CD4-positive, CD25-positive, alpha-beta regulatory T cell (primary cell): ENCODE measurements around the gene FERMT3. TPM values are rescaled to one million over a fixed set of nuclear protein-coding genes. Genes with fewer than 3 reads are reported as not detected.

ENCODE experiments used
- ATAC-seq, 2 donors: fragments of 150-1000 bp; cut with Tn5 transposase; one replicate each; pipeline ENCODE4 v1.10.0; 2021; ENCODE audit warnings: low read depth in 2 of 2, moderate number of reproducible peaks in 2 of 2, moderate library complexity in 1 of 2
- DNase-seq, 3 donors: peaks; one replicate each; pipeline versions ENCODE4 v3.0.0 to v3.0.0-alpha.2; 2012 to 2022; ENCODE audit warnings: mixed read lengths in 1 of 3
- H3K27ac ChIP-seq: one replicate; pipeline ENCODE4 v1.7.0; 2013; ENCODE audit warnings: mild to moderate bottlenecking, low read length; ENCODE audit not compliant: insufficient read depth, poor library complexity, severe bottlenecking
- H3K27me3 ChIP-seq: one replicate; pipeline ENCODE4 v1.7.0; 2013; ENCODE audit warnings: low read length; ENCODE audit not compliant: control insufficient read depth, insufficient read depth
- H3K36me3 ChIP-seq: one replicate; pipeline ENCODE4 v1.7.0; 2013; ENCODE audit warnings: mild to moderate bottlenecking, low read length, moderate library complexity; ENCODE audit not compliant: control insufficient read depth, insufficient read depth
- H3K4me1 ChIP-seq: 2 replicates; pipeline ENCODE4 v1.7.0; 2013; ENCODE audit warnings: mild to moderate bottlenecking, low read length; ENCODE audit not compliant: insufficient read depth, control insufficient read depth, poor library complexity, severe bottlenecking
- H3K4me3 ChIP-seq: one replicate; pipeline ENCODE4 v1.7.0; 2013; ENCODE audit warnings: low read depth, mild to moderate bottlenecking, low read length, moderate library complexity
- H3K9me3 ChIP-seq, 2 experiments: 1 replicate in 1 of 2; 2 replicates in 1 of 2; pipeline ENCODE4 v1.7.0; 2013; ENCODE audit warnings: low read length in 2 of 2, mild to moderate bottlenecking in 1 of 2, moderate library complexity in 1 of 2; ENCODE audit not compliant: control insufficient read depth in 2 of 2
- H3K27ac Mint-ChIP-seq, 3 donors: one replicate each; pipeline ENCODE4 v1.8.0; 2020 to 2022; ENCODE audit warnings: mild to moderate bottlenecking in 3 of 3, mixed read lengths in 3 of 3, moderate library complexity in 2 of 3
- H3K27me3 Mint-ChIP-seq: one replicate; pipeline ENCODE4 v1.8.0; 2022; ENCODE audit warnings: mild to moderate bottlenecking, mixed read lengths
- H3K36me3 Mint-ChIP-seq: one replicate; pipeline ENCODE4 v1.8.0; 2020; ENCODE audit warnings: mixed read lengths
- H3K4me1 Mint-ChIP-seq, 4 donors: one replicate each; pipeline ENCODE4 v1.8.0; 2020 to 2022; ENCODE audit warnings: mixed read lengths in 4 of 4, mild to moderate bottlenecking in 1 of 4
- H3K4me3 Mint-ChIP-seq, 4 donors: one replicate each; pipeline ENCODE4 v1.8.0; 2020 to 2022; ENCODE audit warnings: mild to moderate bottlenecking in 4 of 4, mixed read lengths in 4 of 4, moderate library complexity in 3 of 4
- H3K9me3 Mint-ChIP-seq, 7 donors: one replicate each; pipeline ENCODE4 v1.8.0; 2020 to 2022; ENCODE audit warnings: mixed read lengths in 7 of 7, mild to moderate bottlenecking in 3 of 7, moderate library complexity in 2 of 7
- polyA plus RNA-seq, 4 donors: library from polyadenylated mRNA; unstranded; fragments of 300-500 nt; fragmentation: Illumina TruSeq; gene quantifications; one replicate each; pipeline ENCODE4 v1.2.3, GENCODE V29; 2021
- total RNA-seq: library from RNA; stranded (reverse); gene quantifications from one replicate; pipeline ENCODE4 v1.2.3, GENCODE V29; 2022

The FERMT3 gene
- total and polyA plus RNA-seq, 5 donors from 2014 or later, result 151 to 183 (median 167) TPM

- peaks cover 0 to 49% (median 14%) of the 10 kb centered on the region in 4 donors for H3K4me1 Mint-ChIP-seq
- Histone ChIP-seq H3K27me3 (no peaks in the 10 kb centered on the region), H3K36me3 (no peaks in the 10 kb centered on the region), H3K4me1 (peaks cover 22% of the 10 kb centered on the region), H3K9me3 (no peaks in the 10 kb centered on the region), H3K4me3 (no peak overlapping the region), H3K27ac (no peak overlapping the region)
- H3K27ac Mint-ChIP-seq, result peak overlapping the region in 1 of 3 donors; percentile 42
- H3K27me3 Mint-ChIP-seq, result no peaks in the 10 kb centered on the region
- no peaks in the 10 kb centered on the region for H3K36me3 Mint-ChIP-seq
- peaks cover 0 to 1% (median 0%) of the 10 kb centered on the region in 7 donors for H3K9me3 Mint-ChIP-seq
- no peak for ATAC-seq
- peak in 2 of 3 donors; percentile 12 to 59 for DNase-seq
- peak overlapping the region in 2 of 4 donors; percentile 39 to 52 for H3K4me3 Mint-ChIP-seq
Observed at GRCh38 chr11:64181506-64182411, 24.8 kb upstream of the FERMT3 start.

DNA sequence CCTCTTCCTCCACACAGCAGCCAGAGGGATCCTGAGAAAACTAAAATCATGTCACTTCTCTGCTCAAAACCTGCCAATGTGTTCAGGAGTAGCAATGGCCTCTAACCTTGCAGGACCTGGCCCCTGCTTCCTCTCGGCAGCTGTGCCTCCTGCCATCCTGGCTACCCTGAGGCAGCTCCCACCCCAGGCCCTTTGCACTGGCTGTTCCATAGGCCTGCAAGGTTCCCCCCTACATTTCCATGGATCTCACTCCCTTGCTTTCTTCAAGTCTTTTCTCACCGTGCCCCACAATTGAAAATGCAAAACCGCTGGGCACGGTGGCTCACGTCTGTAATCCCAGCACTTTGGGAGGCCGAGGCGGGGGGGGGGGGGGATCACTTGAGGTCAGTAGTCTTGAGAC is 22.6 kb upstream of the FERMT3 start:
- H3K27me3 Mint-ChIP-seq, result no peaks in the 10 kb centered on the region
- peaks cover 28% of the 10 kb centered on the region for H3K4me1 ChIP-seq
- no peak for ATAC-seq
- peaks cover 6% of the 10 kb centered on the region for H3K36me3 ChIP-seq
- H3K27ac Mint-ChIP-seq, result peak overlapping the region in 1 of 3 donors; percentile 67
- no peaks in the 10 kb centered on the region for H3K9me3 ChIP-seq
- H3K36me3 Mint-ChIP-seq, result no peaks in the 10 kb centered on the region
- peaks cover 0 to 42% (median 12%) of the 10 kb centered on the region in 4 donors for H3K4me1 Mint-ChIP-seq
- no peaks in the 10 kb centered on the region for H3K27me3 ChIP-seq
- no peak overlapping the region for H3K27ac ChIP-seq
- DNase-seq, result no peak
- H3K4me3 Mint-ChIP-seq, result peak overlapping the region; percentile 58 to 91 (median 70)
- no peaks in the 10 kb centered on the region for H3K9me3 Mint-ChIP-seq
- H3K4me3 ChIP-seq, result no peak overlapping the region

GRCh38 chr11:64185175-64185692 is 21.3 kb upstream of the FERMT3 start:
- Mint-ChIP-seq H3K4me1 (peaks cover 0 to 49% (median 13%) of the 10 kb centered on the region in 4 donors), H3K27ac (peak overlapping the region; percentile 89 to 100 (median 98)), H3K27me3 (no peaks in the 10 kb centered on the region), H3K36me3 (no peaks in the 10 kb centered on the region), H3K4me3 (peak overlapping the region; percentile 91 to 99 (median 96)), H3K9me3 (no peaks in the 10 kb centered on the region)
- no peaks in the 10 kb centered on the region for H3K27me3 ChIP-seq
- H3K4me3 ChIP-seq, result peak overlapping the region; percentile 66
- H3K9me3 ChIP-seq, result no peaks in the 10 kb centered on the region
- peaks cover 37% of the 10 kb centered on the region for H3K4me1 ChIP-seq
- ATAC-seq (no peak), DNase-seq (no peak)
- peaks cover 6% of the 10 kb centered on the region for H3K36me3 ChIP-seq
- H3K27ac ChIP-seq, result peak overlapping the region; percentile 79

DNA sequence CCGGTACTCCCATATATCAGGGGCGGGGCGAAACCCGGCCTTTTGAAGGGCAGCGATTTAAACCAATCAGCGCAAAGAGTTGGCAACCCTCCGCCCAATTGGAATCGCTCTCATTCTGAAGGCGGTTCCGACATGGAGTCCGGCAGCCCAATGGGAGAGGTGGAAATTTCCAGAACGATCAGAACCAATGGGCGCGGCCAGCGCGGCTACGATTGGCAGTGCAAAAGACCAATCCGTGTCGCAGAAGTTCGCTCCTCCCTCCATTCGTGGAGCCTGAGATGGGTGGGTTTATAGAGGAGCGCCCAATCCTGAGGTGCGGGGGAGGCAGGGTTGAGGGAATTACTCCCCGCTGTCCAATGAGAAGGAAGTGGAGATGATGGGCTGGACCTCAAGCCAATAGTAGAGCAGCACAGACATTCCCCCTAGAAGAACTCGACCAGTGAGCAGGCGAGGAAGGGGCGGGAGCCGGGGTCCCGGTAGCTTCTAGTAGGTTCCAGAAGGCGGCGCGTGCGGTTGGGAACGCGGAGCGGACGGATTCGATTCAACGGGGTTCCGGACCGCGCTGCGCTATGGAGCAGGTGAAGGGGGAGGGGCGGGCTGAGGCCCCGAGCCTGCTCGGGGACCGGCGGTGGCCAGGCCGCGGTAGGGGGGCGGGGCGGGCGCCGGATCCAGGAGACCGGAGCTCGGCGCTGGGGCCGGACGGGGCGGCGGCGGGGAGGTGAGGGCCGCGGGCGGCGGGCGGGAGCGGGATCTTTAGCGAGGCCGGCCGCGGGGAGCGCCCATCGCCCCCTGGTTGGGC is 20.6 kb upstream of the FERMT3 start, which contains the start of gene STIP1:
STIP1 (plus strand) TSS at position 479 of the 799 bp plus-strand sequence; CDS start at position 570, 91 bp downstream.
- Mint-ChIP-seq H3K4me3 (peak within 1 kb of the TSS; percentile 91 to 99 (median 96)), H3K9me3 (no peaks in the 10 kb centered on the region), H3K4me1 (peaks cover 0 to 53% (median 16%) of the 10 kb centered on the region in 4 donors), H3K36me3 (no peaks in the 10 kb centered on the region), H3K27ac (peak within 1 kb of the TSS; percentile 89 to 100 (median 98)), H3K27me3 (no peaks in the 10 kb centered on the region)
- peak within 1 kb of the TSS; percentile 79 for H3K27ac ChIP-seq
- H3K4me1 ChIP-seq, result peaks cover 37% of the 10 kb centered on the region
- H3K9me3 ChIP-seq, result no peaks in the 10 kb centered on the region
- peaks cover 6% of the 10 kb centered on the region for H3K36me3 ChIP-seq
- H3K27me3 ChIP-seq, result no peaks in the 10 kb centered on the region
- ATAC-seq (peak; percentile 87 to 91), DNase-seq (peak; percentile 98 to 100 (median 99))
- H3K4me3 ChIP-seq, result peak within 1 kb of the TSS; percentile 66

DNA sequence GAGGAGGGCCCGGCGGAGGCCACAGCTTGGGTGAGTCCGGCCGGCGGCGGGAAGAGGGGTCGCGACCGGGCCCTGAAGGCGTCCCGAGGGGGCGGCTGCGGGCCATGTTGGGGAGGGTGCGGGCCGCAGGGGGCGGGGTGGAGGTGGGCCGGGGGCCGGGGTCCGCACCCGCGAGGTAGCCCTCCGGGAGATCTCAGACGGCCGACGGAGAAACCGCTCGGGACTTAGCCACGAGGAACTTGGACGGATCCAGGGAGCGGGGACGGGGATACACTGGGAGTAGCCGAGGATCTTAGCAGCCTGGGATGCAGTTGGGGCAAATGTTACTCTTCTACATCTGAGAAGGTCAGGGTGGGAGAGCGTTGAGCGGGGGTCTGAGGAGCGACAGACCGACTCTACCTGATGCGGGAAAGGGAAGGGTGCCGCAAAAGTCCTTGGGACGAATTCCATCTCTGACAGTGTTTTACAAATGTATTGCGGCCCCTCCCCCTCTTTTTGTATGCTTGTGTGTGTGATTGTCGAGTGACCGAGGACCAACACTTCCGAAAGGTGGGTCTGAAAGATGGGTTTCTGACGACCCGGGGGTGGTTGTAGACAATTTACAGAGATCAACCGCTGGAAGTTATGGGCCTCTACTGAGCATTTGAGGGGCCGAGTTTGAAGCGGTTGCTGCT is 19.9 kb upstream of the FERMT3 start:
- peaks cover 0 to 50% (median 15%) of the 10 kb centered on the region in 4 donors for H3K4me1 Mint-ChIP-seq
- Histone ChIP-seq H3K36me3 (peaks cover 6% of the 10 kb centered on the region), H3K27ac (no peak overlapping the region), H3K4me1 (peaks cover 31% of the 10 kb centered on the region), H3K27me3 (no peaks in the 10 kb centered on the region), H3K4me3 (no peak overlapping the region), H3K9me3 (no peaks in the 10 kb centered on the region)
- H3K27me3 Mint-ChIP-seq, result no peaks in the 10 kb centered on the region
- H3K9me3 Mint-ChIP-seq, result no peaks in the 10 kb centered on the region
- DNase-seq (peak in 2 of 3 donors; percentile 35 to 79), ATAC-seq (no peak)
- peak overlapping the region in 1 of 3 donors; percentile 89 for H3K27ac Mint-ChIP-seq
- no peak overlapping the region for H3K4me3 Mint-ChIP-seq
- no peaks in the 10 kb centered on the region for H3K36me3 Mint-ChIP-seq

DNA sequence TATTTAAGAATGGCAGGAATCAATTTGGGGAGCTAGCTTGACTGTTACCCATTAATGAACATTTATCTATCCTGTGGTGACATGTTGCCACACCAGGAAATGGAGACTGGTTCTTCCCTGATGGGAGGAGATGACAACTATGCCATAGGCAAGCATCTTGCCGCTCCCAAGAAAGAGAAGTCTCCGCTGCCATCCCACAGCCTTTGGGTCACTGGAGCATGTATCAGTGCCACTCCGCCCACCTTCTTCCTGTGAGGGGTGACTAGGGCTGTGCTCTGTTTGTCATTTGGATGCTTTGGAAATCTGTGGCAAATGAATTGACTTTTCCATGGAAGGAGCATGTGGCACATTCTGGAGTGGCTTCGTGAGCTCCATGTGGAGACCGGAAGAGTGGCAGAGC is 14.1 kb upstream of the FERMT3 start:
- peaks cover 28% of the 10 kb centered on the region for H3K36me3 Mint-ChIP-seq
- no peak for ATAC-seq

DNA sequence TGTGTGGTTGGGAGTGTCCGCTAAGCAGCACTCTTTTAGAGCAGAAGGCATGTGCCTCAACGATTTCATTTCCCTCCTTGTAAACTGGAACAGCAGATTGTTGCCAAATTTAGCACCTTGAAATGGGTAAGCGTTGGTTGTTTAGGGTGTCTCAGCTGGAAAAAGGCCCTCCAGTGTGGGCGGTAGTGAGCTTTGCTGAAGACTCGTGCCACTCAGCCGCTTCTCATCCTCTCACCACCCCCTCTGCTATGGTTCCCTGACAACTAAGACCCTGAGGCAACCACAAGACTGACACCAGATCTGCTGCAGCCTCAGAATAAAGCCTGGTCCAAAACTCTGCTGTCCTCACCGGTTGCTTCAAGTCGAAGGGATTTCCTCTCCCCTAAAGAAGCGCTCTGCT is 9.9 kb upstream of the FERMT3 start:
- Mint-ChIP-seq H3K27me3 (no peaks in the 10 kb centered on the region), H3K4me3 (no peak overlapping the region), H3K4me1 (peaks cover 0 to 11% (median 8%) of the 10 kb centered on the region in 4 donors), H3K9me3 (no peaks in the 10 kb centered on the region), H3K36me3 (peaks cover 41% of the 10 kb centered on the region), H3K27ac (peak overlapping the region in 2 of 3 donors; percentile 36 to 44)
- no peaks in the 10 kb centered on the region for H3K27me3 ChIP-seq
- H3K36me3 ChIP-seq, result peaks cover 83% of the 10 kb centered on the region
- DNase-seq (no peak), ATAC-seq (no peak)
- H3K9me3 ChIP-seq, result no peaks in the 10 kb centered on the region
- H3K27ac ChIP-seq, result no peak overlapping the region
- H3K4me3 ChIP-seq, result no peak overlapping the region
- H3K4me1 ChIP-seq, result no peaks in the 10 kb centered on the region

More for the DNA sequence above, 14.1 kb upstream of the FERMT3 start:
- Histone ChIP-seq H3K27me3 (no peaks in the 10 kb centered on the region), H3K27ac (no peak overlapping the region), H3K9me3 (no peaks in the 10 kb centered on the region), H3K4me1 (peaks cover 18% of the 10 kb centered on the region), H3K36me3 (peaks cover 56% of the 10 kb centered on the region), H3K4me3 (no peak overlapping the region)
- H3K4me1 Mint-ChIP-seq, result peaks cover 0 to 35% (median 13%) of the 10 kb centered on the region in 4 donors
- H3K27me3 Mint-ChIP-seq, result no peaks in the 10 kb centered on the region
- no peaks in the 10 kb centered on the region for H3K9me3 Mint-ChIP-seq
- peak overlapping the region in 1 of 3 donors; percentile 75 for H3K27ac Mint-ChIP-seq
- DNase-seq, result no peak
- H3K4me3 Mint-ChIP-seq, result peak overlapping the region in 1 of 4 donors; percentile 38
